ENCODE results near the gene SPEF1.

DNA sequence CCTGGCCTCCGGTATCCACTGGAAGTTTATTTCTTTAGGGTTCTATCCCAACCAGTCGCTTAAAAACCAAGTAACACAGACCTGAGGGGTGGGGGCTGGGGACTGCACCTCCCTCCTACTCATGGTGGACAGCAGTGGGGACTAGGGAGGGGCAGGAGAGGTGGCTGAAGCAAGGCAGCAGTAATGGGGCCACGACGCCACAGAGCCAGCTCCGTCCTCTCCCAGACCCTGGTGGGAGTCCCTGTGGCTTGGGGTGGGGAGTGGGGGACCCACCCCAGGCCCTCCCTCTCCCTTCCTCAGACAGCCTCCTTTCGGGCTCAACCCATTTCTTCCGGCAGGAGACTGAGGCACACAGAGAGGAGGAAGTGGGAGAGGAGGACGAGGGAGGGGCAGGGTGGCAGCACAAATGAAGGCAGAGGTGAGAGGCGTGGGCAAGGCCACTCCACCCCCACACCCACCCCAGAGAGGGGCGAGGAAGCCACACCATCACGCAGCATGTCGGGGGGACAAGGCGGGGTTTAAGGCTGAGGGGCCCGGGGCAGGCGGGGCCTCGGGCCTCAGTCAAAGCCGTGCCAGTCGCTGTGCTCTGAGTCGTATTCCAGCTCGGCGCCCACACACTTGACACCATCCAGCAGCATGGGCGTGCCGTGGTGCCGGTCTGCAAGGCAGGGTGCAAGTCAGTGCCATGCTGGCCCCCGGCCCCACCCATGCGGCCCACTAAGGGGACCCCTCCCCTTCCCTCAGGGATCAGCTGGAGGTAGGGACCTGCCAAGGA, 27.6 kb downstream of the SPEF1 start:
- peak; percentile 10 to 45 (median 41) for TF ChIP-seq POLR2AphosphoS5 (IDR thresholded peaks at IDR 0.05)
- no peak for TF ChIP-seq POLR2A (IDR thresholded peaks at IDR 0.05)
- TF ChIP-seq CTCF (IDR thresholded peaks at IDR 0.05 in 8 of 11, conservative IDR thresholded peaks at IDR 0.05 in 3 of 11): no peak
